ENCODE measurements around the gene DSN1. TPM values are rescaled to one million over a fixed set of nuclear protein-coding genes. Genes with fewer than 3 reads are reported as not detected.

Gene DSN1
- total RNA-seq, 1 experiment from 2014 or later: 27.2 TPM

DNA sequence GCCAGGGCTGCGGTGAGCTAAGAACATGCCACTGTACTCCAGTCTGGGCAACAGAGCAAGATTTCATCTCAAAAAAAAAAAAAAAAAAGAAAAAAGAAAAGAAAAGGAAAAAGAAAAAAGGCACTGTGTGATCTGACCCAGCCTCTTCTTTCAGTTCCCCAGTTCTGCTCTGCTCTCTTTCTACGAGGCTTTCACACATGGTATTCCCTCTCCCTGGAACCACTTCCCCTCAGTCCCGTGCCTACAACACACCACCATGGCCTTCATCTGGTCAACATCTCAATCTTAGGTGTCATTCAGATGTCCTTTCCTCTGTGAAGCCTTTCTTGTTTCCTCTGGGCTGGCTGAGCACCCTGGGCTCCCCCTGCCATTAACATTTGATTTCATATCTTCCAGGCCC lies 2.3 kb upstream of the DSN1 start:
- Histone ChIP-seq H3K4me1 (ENCODE audit: control insufficient read depth, insufficient read depth, low read length) (peaks cover 12% of the 10 kb centered on the region; the same call in 1 of the 2 replicates), H3K9me3 (ENCODE audit: control insufficient read depth, insufficient read depth, low read depth, low read length) (no peaks in the 10 kb centered on the region), H3K27me3 (ENCODE audit: control insufficient read depth, insufficient read depth, low read length) (no peaks in the 10 kb centered on the region), H3K36me3 (ENCODE audit: control insufficient read depth, insufficient read depth, low read length) (no peaks in the 10 kb centered on the region), H3K4me3 (ENCODE audit: low read depth in 2 of 2, low read length in 2 of 2) (no peak overlapping the region), H3K27ac (ENCODE audit: low read length) (no peak overlapping the region)
- ATAC-seq (no peak), DNase-seq (ENCODE audit: low read depth, low spot score) (no peak)
- intact Hi-C loops (cut with micrococcal nuclease; ENCODE audit: unreplicated experiment) (no loop called here), in situ Hi-C loops (cut with HindIII; ENCODE audit: low pct_unique_long_range_greater_than_20kb, low sequenced_read_pairs) (no loop called here)
- POLR2A ChIA-PET: interaction anchor here (0.7 kb wide), 1 partner anchor 144 kb away, joined by 9 read pairs; no protein-coding TSS in a partner anchor
- no TSS peak for BruUV-seq (replicated peaks)
- no peak for TF ChIP-seq TCF7L2 (IDR thresholded peaks at IDR 0.05; ENCODE audit: low read depth, low read length)
- no peak for TF ChIP-seq POLR2AphosphoS5 (IDR thresholded peaks at IDR 0.05; ENCODE audit: low read depth, low read length)
- TF ChIP-seq, protein P1, sequence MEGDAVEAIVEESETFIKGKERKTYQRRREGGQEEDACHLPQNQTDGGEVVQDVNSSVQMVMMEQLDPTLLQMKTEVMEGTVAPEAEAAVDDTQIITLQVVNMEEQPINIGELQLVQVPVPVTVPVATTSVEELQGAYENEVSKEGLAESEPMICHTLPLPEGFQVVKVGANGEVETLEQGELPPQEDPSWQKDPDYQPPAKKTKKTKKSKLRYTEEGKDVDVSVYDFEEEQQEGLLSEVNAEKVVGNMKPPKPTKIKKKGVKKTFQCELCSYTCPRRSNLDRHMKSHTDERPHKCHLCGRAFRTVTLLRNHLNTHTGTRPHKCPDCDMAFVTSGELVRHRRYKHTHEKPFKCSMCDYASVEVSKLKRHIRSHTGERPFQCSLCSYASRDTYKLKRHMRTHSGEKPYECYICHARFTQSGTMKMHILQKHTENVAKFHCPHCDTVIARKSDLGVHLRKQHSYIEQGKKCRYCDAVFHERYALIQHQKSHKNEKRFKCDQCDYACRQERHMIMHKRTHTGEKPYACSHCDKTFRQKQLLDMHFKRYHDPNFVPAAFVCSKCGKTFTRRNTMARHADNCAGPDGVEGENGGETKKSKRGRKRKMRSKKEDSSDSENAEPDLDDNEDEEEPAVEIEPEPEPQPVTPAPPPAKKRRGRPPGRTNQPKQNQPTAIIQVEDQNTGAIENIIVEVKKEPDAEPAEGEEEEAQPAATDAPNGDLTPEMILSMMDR (IDR thresholded peaks at IDR 0.05): no peak
- TF ChIP-seq, protein P2, sequence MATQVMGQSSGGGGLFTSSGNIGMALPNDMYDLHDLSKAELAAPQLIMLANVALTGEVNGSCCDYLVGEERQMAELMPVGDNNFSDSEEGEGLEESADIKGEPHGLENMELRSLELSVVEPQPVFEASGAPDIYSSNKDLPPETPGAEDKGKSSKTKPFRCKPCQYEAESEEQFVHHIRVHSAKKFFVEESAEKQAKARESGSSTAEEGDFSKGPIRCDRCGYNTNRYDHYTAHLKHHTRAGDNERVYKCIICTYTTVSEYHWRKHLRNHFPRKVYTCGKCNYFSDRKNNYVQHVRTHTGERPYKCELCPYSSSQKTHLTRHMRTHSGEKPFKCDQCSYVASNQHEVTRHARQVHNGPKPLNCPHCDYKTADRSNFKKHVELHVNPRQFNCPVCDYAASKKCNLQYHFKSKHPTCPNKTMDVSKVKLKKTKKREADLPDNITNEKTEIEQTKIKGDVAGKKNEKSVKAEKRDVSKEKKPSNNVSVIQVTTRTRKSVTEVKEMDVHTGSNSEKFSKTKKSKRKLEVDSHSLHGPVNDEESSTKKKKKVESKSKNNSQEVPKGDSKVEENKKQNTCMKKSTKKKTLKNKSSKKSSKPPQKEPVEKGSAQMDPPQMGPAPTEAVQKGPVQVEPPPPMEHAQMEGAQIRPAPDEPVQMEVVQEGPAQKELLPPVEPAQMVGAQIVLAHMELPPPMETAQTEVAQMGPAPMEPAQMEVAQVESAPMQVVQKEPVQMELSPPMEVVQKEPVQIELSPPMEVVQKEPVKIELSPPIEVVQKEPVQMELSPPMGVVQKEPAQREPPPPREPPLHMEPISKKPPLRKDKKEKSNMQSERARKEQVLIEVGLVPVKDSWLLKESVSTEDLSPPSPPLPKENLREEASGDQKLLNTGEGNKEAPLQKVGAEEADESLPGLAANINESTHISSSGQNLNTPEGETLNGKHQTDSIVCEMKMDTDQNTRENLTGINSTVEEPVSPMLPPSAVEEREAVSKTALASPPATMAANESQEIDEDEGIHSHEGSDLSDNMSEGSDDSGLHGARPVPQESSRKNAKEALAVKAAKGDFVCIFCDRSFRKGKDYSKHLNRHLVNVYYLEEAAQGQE (IDR thresholded peaks at IDR 0.05; ENCODE audit: insufficient read depth in 1 of 2, low read depth in 2 of 2, low read length in 1 of 2): no peak
- no peak for TF ChIP-seq SIN3A (IDR thresholded peaks at IDR 0.05; ENCODE audit: borderline replicate concordance, insufficient read depth, low read depth, low read length)
- CTCF ChIA-PET: interaction anchor here (0.6 kb wide), 1 partner anchor 24 kb away, joined by 3 read pairs; no protein-coding TSS in a partner anchor

DNA sequence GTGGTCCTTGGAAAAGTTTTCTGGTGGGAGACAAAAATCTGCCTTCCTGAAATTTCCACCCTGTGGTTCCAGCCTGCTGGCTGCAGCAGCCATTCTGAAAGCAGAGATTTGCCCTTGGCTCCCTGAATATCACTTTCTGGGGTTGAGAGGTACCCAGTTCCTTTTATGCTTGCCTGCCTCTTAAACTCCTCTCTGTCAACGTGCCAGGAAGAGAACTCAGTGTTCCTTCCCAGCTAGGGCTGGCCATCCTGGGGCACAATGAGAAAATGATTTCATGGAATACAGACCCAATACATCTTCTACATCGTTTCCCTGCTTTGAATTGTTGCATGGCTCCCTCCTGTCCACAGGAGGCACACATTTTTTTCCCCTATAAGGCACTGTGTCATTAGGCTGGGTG lies 1.6 kb upstream of the DSN1 start:
- CTCF ChIA-PET: interaction anchor here (0.6 to 1.0 kb wide), 2 partner anchors 13 to 25 kb away, joined by 3 to 4 read pairs; no protein-coding TSS in a partner anchor
- POLR2A ChIA-PET: interaction anchor here (0.7 kb wide), 1 partner anchor 145 kb away, joined by 9 read pairs; no protein-coding TSS in a partner anchor
- H3K4me3 ChIP-seq (ENCODE audit: low read depth in 2 of 2, low read length in 2 of 2): no peak overlapping the region
- in situ Hi-C loops (cut with HindIII; ENCODE audit: low pct_unique_long_range_greater_than_20kb, low sequenced_read_pairs): no loop called here
- no peaks in the 10 kb centered on the region for H3K9me3 ChIP-seq (ENCODE audit: control insufficient read depth, insufficient read depth, low read depth, low read length)
- no peaks in the 10 kb centered on the region for H3K36me3 ChIP-seq (ENCODE audit: control insufficient read depth, insufficient read depth, low read length)
- intact Hi-C loops (cut with micrococcal nuclease; ENCODE audit: unreplicated experiment): no loop called here
- BruUV-seq (replicated peaks): no TSS peak
- ATAC-seq (no peak), DNase-seq (ENCODE audit: low read depth, low spot score) (no peak)
- peaks cover 12% of the 10 kb centered on the region; the same call in 1 of the 2 replicates for H3K4me1 ChIP-seq (ENCODE audit: control insufficient read depth, insufficient read depth, low read length)
- no peak overlapping the region for H3K27ac ChIP-seq (ENCODE audit: low read length)
- TF ChIP-seq SIN3A (IDR thresholded peaks at IDR 0.05; ENCODE audit: borderline replicate concordance, insufficient read depth, low read depth, low read length) (no peak), POLR2AphosphoS5 (IDR thresholded peaks at IDR 0.05; ENCODE audit: low read depth, low read length) (no peak), TCF7L2 (IDR thresholded peaks at IDR 0.05; ENCODE audit: low read depth, low read length) (no peak)
- TF ChIP-seq, protein P1 (IDR thresholded peaks at IDR 0.05): no peak
- TF ChIP-seq, protein P2 (IDR thresholded peaks at IDR 0.05; ENCODE audit: insufficient read depth in 1 of 2, low read depth in 2 of 2, low read length in 1 of 2): no peak
- no peaks in the 10 kb centered on the region for H3K27me3 ChIP-seq (ENCODE audit: control insufficient read depth, insufficient read depth, low read length)

All from Panc1 (cell line).